WERI-Rb-1 (cell line): ENCODE results near the gene STRA6.

Experiments used
- DNase-seq: peaks from one replicate; pipeline ENCODE4 v3.0.0-alpha.2; 2020
- H3K27ac ChIP-seq: fragments of 250-450 bp; sonication (Bioruptor Pico); 2 replicates; pipeline ENCODE4 v1.5.1; 2020; ENCODE audit warnings: mild to moderate bottlenecking, moderate library complexity
- H3K27me3 ChIP-seq: fragments of 250-450 bp; sonication (Bioruptor Pico); 2 replicates; pipeline ENCODE4 v1.5.1; 2021; ENCODE audit warnings: mild to moderate bottlenecking, low read depth, moderate library complexity; ENCODE audit not compliant: insufficient read depth, severe bottlenecking
- H3K36me3 ChIP-seq: fragments of 250-450 bp; sonication (Bioruptor Pico); 2 replicates; pipeline ENCODE4 v1.5.1; 2020; ENCODE audit warnings: mild to moderate bottlenecking, moderate library complexity
- H3K4me3 ChIP-seq: 2 replicates; pipeline ENCODE4 v1.5.1; 2011; ENCODE audit warnings: low read depth, mild to moderate bottlenecking, control low read depth, low read length
- H3K9me3 ChIP-seq: fragments of 250-450 bp; sonication (Bioruptor Pico); 2 replicates; pipeline ENCODE4 v1.5.1; 2021; ENCODE audit warnings: mild to moderate bottlenecking, moderate library complexity; ENCODE audit not compliant: severe bottlenecking
- CTCF ChIP-seq: IDR thresholded peaks from 2 replicates; pipeline ENCODE4 v1.5.1; 2011; ENCODE audit warnings: low read depth, mild to moderate bottlenecking, control low read depth, inconsistent platforms, low read length

Gene STRA6

DNA sequence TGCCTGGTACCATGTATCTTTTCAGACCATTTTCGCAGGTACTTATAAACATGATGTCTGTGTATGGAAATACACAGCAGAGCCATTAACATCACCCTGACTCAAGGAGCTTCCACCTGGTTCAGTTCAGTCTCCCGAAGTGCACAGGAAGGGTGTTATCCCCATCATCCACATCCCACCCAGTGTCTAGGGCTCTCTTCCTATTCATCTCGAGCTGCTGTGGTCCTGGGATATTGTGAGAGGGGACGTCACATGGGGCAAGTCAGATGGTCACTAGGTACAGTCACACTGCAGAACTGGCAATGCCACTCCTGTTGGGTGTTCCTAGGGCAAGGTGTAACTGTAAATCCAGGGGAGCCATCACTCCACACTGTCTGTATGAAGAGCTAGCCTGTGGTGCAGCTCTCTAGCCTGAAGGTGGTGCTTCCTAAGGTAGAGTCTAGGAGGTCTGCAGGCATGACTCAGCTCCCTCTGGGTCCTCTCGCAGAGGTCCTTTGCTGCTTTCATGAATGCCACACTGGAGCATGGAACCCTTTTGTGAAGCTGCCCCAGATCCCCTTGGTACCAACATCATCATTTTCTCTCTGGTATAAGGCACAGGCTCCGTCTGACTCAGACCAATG lies 58.3 kb downstream of the STRA6 start:
- Histone ChIP-seq H3K36me3 (no peaks in the 10 kb centered on the region), H3K9me3 (peaks cover 8% of the 10 kb centered on the region), H3K27me3 (no peaks in the 10 kb centered on the region), H3K4me3 (no peak overlapping the region), H3K27ac (no peak overlapping the region)
- peak; percentile 67 for TF ChIP-seq CTCF
- DNase-seq, result peak; percentile 64

GRCh38 chr15:74141591-74141990 lies 61.0 kb downstream of the STRA6 start:
- no peak for DNase-seq
- no peak for TF ChIP-seq CTCF
- Histone ChIP-seq H3K27ac (no peak overlapping the region), H3K9me3 (peaks cover 1% of the 10 kb centered on the region), H3K27me3 (no peaks in the 10 kb centered on the region), H3K4me3 (no peak overlapping the region), H3K36me3 (no peaks in the 10 kb centered on the region)

DNA sequence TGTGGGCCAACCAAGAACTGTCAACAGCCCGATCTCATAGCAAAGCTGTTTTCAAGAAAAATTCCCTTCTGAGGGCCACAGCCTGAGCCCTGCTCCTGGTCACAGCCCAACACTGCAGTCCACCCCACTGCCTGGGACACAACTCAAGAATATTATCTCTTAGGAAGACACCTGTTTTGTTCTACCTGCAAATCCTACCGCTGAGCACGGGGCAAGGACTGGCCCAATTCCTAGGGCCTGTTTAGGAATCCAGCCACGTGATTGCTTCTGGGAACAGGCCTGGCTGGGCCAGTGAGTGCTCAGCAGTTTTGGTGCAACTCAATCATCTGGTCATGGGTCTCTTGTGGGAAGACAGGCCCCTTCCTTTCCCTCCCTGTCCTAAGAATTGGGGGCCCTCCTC lies 63.9 kb downstream of the STRA6 start:
- Histone ChIP-seq H3K4me3 (no peak overlapping the region), H3K36me3 (no peaks in the 10 kb centered on the region), H3K27me3 (no peaks in the 10 kb centered on the region), H3K9me3 (peaks cover 6% of the 10 kb centered on the region), H3K27ac (no peak overlapping the region)
- DNase-seq, result no peak
- no peak for TF ChIP-seq CTCF

GRCh38 chr15:74137537-74137894 lies 65.1 kb downstream of the STRA6 start:
- Histone ChIP-seq H3K27me3 (no peaks in the 10 kb centered on the region), H3K27ac (no peak overlapping the region), H3K9me3 (peaks cover 14% of the 10 kb centered on the region), H3K4me3 (no peak overlapping the region), H3K36me3 (no peaks in the 10 kb centered on the region)
- DNase-seq, result no peak
- TF ChIP-seq CTCF, result no peak

- no peaks in the 10 kb centered on the region for H3K36me3 ChIP-seq
- no peak for DNase-seq
- H3K27ac ChIP-seq, result peak overlapping the region; percentile 98
- H3K9me3 ChIP-seq, result peaks cover 14% of the 10 kb centered on the region
- H3K27me3 ChIP-seq, result no peaks in the 10 kb centered on the region
- no peak for TF ChIP-seq CTCF
- H3K4me3 ChIP-seq, result peak overlapping the region; percentile 31
Measured at GRCh38 chr15:74136814-74137536, 65.6 kb downstream of the STRA6 start.

DNA sequence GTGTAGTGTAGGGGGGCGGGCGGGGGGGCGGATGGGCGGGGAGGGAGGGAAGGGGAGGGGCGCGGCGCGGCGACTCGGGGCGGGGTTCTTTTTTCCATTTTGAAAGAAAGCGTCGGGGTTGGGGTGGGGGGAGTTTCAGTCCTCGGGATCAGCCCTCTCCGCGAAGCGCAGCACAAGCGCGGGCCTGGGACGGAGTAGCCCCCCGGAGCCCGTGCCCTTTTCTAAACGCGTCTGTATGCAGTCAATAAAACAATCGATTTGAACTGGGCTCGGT lies 66.1 kb downstream of the STRA6 start:
- Histone ChIP-seq H3K9me3 (peaks cover 14% of the 10 kb centered on the region), H3K27me3 (no peaks in the 10 kb centered on the region), H3K27ac (peak overlapping the region; percentile 98), H3K36me3 (no peaks in the 10 kb centered on the region), H3K4me3 (peak overlapping the region; percentile 31)
- DNase-seq, result no peak
- no peak for TF ChIP-seq CTCF
